Type B pancreatic cell (in vitro differentiated cells): ENCODE data around the gene ANKMY2. TPM values are rescaled to one million over a fixed set of nuclear protein-coding genes. Genes with fewer than 3 reads are reported as not detected.
"Not testable (repeated sequence)": the region's sequence is repeated elsewhere in the genome, so short reads cannot be mapped to it uniquely, and the experiment has no call there.

Experiments
- DNase-seq: peaks from one replicate; pipeline ENCODE4 v3.0.0; 2021; ENCODE audit warnings: mixed read lengths; ENCODE audit not compliant: unreplicated experiment; ENCODE audit errors: extremely low spot score
- H3K27ac Mint-ChIP-seq: 2 replicates; pipeline ENCODE4 v1.8.0; 2021; ENCODE audit warnings: mild to moderate bottlenecking, mixed read lengths
- H3K27me3 Mint-ChIP-seq: 2 replicates; pipeline ENCODE4 v1.8.0; 2021; ENCODE audit warnings: mixed read lengths
- H3K36me3 Mint-ChIP-seq: 2 replicates; pipeline ENCODE4 v1.8.0; 2021; ENCODE audit warnings: mixed read lengths
- H3K4me1 Mint-ChIP-seq: one replicate; pipeline ENCODE4 v1.8.0; 2021; ENCODE audit warnings: mixed read lengths; ENCODE audit not compliant: unreplicated experiment
- H3K4me3 Mint-ChIP-seq: 2 replicates; pipeline ENCODE4 v1.8.0; 2021; ENCODE audit warnings: mild to moderate bottlenecking, mixed read lengths
- H3K9me3 Mint-ChIP-seq: 2 replicates; pipeline ENCODE4 v1.8.0; 2021; ENCODE audit warnings: mixed read lengths
- total RNA-seq: library from RNA; stranded (reverse); gene quantifications from 2 replicates; pipeline ENCODE4 v1.2.1, GENCODE V29; 2021; ENCODE audit warnings: low replicate concordance
- TF ChIP-seq, protein P1 (sequence below): fragments of 200-600 bp; sonication (generic); conservative IDR thresholded peaks from 2 replicates; pipeline ENCODE4 v1.5.0; 2021; ENCODE audit warnings: antibody characterized with exemption, mild to moderate bottlenecking

ANKMY2 gene
- total RNA-seq, 1 donor from 2014 or later, result 21.5 TPM

DNA sequence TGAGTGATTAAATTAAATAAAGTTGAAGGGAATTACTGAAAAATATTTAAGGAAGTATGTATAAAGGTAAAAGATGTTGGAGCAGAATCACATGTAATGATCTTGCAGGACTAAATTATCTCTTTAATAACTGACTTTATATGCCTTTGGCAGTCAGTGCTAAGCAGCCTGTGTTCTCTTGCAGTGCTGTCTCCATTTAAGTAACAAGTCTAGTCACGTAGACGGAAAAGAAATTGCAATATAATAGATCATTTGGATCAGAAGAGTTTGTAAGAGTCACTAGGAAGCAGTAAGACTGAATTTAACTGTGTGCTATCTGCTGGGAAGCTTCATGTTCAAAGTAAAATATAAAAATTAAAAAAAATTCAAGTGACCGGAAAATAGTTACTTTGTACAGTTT is 21.8 kb upstream of the ANKMY2 start:
- H3K27me3 Mint-ChIP-seq, result no peaks in the 10 kb centered on the region
- H3K27ac Mint-ChIP-seq, result peak overlapping the region; percentile 91
- TF ChIP-seq, protein P1, sequence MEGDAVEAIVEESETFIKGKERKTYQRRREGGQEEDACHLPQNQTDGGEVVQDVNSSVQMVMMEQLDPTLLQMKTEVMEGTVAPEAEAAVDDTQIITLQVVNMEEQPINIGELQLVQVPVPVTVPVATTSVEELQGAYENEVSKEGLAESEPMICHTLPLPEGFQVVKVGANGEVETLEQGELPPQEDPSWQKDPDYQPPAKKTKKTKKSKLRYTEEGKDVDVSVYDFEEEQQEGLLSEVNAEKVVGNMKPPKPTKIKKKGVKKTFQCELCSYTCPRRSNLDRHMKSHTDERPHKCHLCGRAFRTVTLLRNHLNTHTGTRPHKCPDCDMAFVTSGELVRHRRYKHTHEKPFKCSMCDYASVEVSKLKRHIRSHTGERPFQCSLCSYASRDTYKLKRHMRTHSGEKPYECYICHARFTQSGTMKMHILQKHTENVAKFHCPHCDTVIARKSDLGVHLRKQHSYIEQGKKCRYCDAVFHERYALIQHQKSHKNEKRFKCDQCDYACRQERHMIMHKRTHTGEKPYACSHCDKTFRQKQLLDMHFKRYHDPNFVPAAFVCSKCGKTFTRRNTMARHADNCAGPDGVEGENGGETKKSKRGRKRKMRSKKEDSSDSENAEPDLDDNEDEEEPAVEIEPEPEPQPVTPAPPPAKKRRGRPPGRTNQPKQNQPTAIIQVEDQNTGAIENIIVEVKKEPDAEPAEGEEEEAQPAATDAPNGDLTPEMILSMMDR, result no peak
- peaks cover 13% of the 10 kb centered on the region for H3K9me3 Mint-ChIP-seq
- peaks cover 60% of the 10 kb centered on the region for H3K36me3 Mint-ChIP-seq
- H3K4me3 Mint-ChIP-seq, result peak overlapping the region; percentile 8
- peaks cover 22% of the 10 kb centered on the region for H3K4me1 Mint-ChIP-seq
- DNase-seq, result no peak

DNA sequence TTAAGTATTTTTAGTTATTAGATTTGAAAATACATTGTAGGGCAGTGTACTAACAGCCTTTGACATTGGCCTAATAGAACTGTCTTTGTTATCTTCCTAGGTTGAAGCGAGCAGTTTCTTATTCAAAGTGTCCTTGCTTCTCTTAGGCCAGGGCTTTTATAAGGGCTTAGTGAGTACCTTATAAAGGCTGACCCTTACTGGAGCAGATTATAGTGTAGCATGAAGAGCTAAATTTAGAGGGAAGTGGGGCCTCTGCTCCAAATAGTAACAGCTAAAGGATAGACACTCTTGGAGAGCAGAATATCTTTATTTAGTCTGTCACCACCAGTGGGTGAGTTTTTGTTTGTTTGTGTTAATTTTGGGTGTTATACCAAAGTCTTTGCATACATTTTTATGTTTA is 16.4 kb upstream of the ANKMY2 start:
- Mint-ChIP-seq H3K4me1 (peaks cover 18% of the 10 kb centered on the region), H3K36me3 (peaks cover 27% of the 10 kb centered on the region), H3K4me3 (no peak overlapping the region), H3K9me3 (peaks cover 3% of the 10 kb centered on the region), H3K27ac (no peak overlapping the region), H3K27me3 (no peaks in the 10 kb centered on the region)
- DNase-seq, result no peak
- TF ChIP-seq, protein P1, result no peak

DNA sequence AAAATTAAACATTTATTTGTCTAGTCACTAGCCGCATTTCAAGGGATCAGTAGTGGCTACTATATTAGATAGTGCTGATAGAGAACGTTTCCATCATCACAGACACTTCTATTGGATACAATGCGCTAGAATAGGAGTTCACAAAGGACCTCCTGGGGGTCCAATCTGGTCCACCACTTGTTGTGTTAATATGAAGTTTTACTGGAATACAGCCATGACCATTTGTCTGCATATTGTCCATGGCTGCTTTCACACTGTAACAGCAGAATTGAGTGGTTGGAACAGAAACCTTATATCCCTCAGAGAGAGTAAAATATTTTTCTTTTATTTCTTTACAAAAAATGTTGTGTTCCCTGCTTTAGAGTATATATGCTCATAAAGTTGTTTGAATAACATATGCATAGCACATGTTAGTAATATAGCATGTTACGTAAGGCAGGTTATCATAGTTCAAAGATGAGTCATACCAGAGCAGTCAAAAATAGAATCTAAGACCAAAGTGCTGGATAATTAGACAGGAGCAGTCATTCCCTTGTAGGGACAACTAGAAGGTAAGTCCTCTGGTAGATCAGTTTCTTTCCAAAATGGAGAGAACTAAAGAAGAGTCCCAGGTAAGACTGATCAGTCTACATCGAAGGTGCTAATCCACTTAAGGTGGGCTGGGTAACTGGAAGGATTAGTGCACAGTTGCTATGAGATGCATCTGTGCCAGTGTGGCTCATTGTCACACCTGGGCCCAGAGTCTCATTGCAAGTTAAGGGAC is 15.3 kb upstream of the ANKMY2 start:
- Mint-ChIP-seq H3K36me3 (peaks cover 27% of the 10 kb centered on the region), H3K4me1 (peaks cover 18% of the 10 kb centered on the region), H3K27me3 (no peaks in the 10 kb centered on the region), H3K4me3 (no peak overlapping the region), H3K9me3 (peaks cover 3% of the 10 kb centered on the region), H3K27ac (peak overlapping the region; percentile 71)
- TF ChIP-seq, protein P1, result no peak
- DNase-seq, result no peak

DNA sequence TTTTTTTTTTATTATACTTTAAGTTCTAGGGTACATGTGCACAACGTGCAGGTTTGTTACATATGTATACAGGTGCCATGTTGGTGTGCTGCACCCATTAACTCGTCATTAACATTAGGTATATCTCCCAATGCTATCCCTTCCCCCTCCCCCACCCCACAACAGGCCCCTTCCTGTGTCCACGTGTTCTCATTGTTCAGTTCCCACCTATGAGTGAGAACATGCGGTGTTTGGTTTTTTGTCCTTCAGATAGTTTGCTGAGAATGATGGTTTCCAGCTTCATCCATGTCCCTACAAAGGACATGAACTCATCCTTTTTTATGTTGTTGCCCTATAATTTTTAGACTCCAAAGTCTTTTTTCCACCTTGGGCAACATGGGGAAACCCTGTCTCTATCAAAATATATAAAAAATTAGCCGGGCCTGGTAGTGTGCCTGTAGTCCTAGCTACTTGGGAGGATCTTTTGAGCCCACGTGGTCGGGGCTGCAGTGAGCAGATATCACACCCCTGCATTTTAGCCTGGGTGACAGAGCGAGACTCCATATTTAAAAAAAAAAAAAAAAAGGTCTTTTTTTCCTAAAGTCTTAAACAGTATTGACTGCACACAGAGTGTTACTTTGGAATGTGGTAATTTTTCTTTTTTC is 14.4 kb upstream of the ANKMY2 start:
- H3K4me1 Mint-ChIP-seq, result peaks cover 18% of the 10 kb centered on the region
- H3K27me3 Mint-ChIP-seq, DNase-seq, H3K4me3 Mint-ChIP-seq, H3K27ac Mint-ChIP-seq, H3K9me3 Mint-ChIP-seq: not testable (repeated sequence)
- peaks cover 24% of the 10 kb centered on the region for H3K36me3 Mint-ChIP-seq

DNA sequence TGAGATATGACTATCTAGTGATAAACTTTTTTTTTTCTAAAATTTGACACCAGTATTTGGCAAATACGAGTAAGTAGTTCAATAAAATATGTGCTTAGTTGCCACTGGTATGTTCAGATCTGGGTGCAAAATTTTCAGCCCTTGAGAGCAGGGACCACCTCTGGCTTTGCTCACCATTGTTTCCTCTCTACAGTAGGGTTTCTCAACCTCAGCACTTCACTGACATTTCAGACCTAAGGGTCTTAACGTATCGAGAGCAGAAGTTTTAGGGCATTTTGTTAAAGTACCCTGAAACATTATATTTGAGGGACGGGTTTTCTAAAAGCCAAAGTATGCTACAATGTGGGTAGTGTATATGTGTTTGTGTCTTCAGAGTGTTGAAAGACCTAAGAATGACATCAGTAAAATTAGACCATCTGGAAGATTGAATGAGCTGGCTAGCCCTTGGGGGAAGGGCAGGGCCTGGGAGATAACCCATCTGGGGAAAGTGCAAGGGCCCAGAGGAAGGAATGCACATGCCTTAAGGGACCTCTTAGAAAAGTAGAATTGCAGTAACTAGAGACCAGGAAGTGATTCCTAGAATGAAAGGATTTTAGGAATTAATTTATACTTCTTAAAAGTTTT is 12.2 kb upstream of the ANKMY2 start:
- Mint-ChIP-seq H3K27ac (peak overlapping the region; percentile 75), H3K36me3 (peaks cover 21% of the 10 kb centered on the region), H3K9me3 (no peaks in the 10 kb centered on the region), H3K4me1 (peaks cover 25% of the 10 kb centered on the region), H3K27me3 (no peaks in the 10 kb centered on the region), H3K4me3 (peak overlapping the region; percentile 11)
- DNase-seq, result no peak
- TF ChIP-seq, protein P1, result peak; percentile 50

DNA sequence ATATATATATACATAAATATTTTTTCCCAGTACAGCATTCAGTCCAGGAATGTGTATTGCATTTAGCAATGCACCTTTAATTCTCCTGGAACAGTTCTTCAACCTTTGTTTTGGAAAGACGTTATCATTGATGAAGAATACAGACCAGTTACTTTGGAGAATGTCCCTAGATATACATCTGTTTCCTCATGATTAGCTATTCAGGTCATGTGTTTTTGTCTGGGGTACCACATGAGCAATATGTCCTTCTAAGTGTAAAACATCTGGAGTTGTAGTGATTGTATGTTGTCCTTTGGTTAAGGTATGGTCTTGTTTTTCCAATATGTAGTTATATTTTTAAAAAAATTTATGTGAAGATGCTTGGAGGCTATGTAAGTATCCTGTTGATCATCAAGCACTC is 10.6 kb upstream of the ANKMY2 start:
- H3K4me3 Mint-ChIP-seq, result no peak overlapping the region
- no peaks in the 10 kb centered on the region for H3K27me3 Mint-ChIP-seq
- TF ChIP-seq, protein P1, result no peak
- H3K27ac Mint-ChIP-seq, result no peak overlapping the region
- peaks cover 24% of the 10 kb centered on the region for H3K4me1 Mint-ChIP-seq
- H3K36me3 Mint-ChIP-seq, result peaks cover 15% of the 10 kb centered on the region
- DNase-seq, result no peak
- H3K9me3 Mint-ChIP-seq, result no peaks in the 10 kb centered on the region
